AG09319 (cell line): ENCODE results near the gene ALOX15.
"Not testable (repeated sequence)": the region's sequence is repeated elsewhere in the genome, so short reads cannot be mapped to it uniquely, and the experiment has no call there.

ENCODE experiments used
- DNase-seq: peaks from one replicate; pipeline ENCODE4 v3.0.0-alpha.2; 2010; ENCODE audit warnings: low read depth; ENCODE audit errors: extremely low read depth
- TF ChIP-seq, protein P1 (sequence below): IDR thresholded peaks from 2 replicates; pipeline ENCODE4 v1.5.1; 2011; ENCODE audit warnings: low read depth, mild to moderate bottlenecking, inconsistent platforms, low read length, moderate library complexity

Gene ALOX15

DNA sequence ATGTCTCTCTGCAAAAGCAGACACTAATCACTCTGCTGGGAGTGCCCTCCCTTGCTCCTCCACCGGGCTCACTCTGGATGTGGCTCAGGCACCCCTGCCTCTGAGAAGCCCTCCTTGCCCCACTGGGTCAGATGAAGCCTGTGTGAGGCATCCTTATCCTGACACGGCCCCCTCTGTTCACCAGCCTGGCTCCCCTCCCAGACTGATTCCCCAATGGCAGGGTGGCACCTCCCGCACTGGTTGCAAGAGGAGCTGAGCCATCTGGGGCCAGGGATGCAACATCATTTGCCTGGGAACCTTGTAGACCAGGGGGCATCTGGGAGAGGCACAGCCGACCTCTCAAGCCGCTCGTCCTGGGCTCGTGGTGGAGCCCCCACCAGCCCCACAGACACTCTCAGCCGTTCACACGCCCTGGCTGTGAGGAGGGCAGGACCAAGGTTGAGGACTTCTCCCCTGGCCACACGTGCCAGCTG, 50.5 kb downstream of the ALOX15 start:
- no peak for DNase-seq
- TF ChIP-seq, protein P1, sequence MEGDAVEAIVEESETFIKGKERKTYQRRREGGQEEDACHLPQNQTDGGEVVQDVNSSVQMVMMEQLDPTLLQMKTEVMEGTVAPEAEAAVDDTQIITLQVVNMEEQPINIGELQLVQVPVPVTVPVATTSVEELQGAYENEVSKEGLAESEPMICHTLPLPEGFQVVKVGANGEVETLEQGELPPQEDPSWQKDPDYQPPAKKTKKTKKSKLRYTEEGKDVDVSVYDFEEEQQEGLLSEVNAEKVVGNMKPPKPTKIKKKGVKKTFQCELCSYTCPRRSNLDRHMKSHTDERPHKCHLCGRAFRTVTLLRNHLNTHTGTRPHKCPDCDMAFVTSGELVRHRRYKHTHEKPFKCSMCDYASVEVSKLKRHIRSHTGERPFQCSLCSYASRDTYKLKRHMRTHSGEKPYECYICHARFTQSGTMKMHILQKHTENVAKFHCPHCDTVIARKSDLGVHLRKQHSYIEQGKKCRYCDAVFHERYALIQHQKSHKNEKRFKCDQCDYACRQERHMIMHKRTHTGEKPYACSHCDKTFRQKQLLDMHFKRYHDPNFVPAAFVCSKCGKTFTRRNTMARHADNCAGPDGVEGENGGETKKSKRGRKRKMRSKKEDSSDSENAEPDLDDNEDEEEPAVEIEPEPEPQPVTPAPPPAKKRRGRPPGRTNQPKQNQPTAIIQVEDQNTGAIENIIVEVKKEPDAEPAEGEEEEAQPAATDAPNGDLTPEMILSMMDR = no peak

DNA sequence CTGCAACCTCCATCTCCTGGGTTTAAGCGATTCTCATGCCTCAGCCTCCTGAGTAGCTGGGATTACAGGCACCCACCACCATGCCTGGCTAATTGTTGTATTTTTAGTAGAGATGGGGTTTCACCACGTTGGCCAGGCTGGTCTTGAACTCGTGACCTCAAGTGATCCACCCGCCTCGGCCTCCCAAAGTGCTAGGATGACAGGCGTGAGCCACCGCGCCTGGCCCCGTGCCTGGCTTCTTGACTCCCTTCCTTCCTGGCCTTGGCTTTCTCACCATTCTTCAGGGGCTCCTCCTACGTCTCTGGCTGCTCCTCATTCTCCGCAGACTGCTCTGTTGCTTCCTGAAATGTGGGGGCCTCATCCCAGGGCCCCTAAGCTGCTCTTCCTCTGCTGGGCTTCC, 51.4 kb downstream of the ALOX15 start:
- not testable (repeated sequence) for DNase-seq

DNA sequence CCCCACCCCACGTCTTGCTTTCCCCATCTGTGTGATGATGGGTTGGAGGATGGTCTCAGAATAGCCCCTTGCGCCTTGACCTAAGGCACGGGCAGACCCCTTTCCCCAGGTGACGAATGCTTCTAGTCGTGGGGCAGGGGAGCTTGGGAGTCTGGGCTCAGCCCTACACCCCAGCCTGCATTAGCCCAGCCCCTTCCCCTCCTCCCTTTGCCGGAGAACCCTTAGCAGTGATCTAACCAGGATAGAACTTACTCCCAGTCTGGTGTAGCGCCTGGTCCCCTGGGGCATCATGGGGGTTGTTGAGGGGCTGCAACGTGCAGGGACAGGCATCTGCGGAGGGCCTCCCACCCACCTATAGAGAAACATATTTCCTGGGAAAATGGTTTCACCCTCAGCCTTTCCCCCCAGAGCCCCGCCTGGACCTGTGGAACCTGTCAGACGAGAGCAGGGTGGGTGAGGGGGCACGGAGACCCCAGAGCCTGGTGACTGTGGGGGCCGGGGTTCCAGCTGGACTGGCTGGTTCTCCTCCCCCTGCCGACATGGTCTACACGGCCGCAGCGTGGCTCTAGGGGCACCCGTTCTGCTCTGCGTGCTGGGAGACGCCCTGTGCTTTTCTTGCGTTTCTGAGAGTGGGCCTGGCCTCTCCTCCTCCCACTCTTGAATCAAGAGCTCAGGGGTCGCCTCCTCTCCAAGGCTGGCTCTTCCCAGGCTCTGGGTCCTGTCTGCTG, 52.4 kb downstream of the ALOX15 start:
- TF ChIP-seq, protein P1 = no peak
- no peak for DNase-seq

DNA sequence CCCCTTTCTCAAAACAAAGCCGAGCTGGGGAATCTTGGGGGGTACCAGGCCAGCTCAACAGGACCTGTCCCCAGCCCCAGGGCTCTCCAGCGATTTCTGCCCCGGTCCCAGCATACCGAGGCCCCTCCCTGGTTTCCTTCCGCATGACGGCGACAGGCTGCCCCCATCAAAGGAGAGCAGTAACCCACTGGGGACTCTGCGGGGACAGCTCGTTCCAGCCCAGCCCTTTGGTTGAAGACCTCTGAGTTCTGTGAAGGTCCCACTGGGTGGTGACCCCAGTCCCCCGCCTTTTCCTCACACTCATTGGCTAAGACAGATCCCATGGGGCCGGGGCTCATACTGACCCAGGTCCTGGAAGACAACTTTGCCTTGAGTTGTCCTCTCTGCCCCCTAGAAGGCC, 53.1 kb downstream of the ALOX15 start:
- no peak for DNase-seq
- TF ChIP-seq, protein P1 = no peak

DNA sequence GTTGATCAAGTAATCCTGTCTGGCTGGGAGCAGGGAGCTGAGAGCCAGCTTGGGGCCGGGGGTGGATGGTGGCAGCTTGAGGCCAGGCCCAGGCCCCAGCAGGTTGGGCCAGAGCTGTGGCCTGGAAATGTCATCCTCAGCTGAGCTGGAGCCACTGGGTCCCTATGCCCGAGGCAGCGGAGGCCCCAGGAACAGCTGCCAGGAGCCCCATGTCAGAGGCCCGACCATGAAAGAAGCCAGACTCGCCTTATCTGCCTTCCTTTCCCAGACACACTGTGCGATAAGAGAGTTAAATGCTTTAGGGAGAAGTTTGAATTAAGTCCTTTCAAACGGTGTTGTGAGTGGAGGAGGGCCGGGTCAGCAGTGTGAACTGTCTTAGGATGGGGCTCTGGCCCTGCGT, 53.7 kb downstream of the ALOX15 start:
- DNase-seq = no peak
- TF ChIP-seq, protein P1 = no peak

DNA sequence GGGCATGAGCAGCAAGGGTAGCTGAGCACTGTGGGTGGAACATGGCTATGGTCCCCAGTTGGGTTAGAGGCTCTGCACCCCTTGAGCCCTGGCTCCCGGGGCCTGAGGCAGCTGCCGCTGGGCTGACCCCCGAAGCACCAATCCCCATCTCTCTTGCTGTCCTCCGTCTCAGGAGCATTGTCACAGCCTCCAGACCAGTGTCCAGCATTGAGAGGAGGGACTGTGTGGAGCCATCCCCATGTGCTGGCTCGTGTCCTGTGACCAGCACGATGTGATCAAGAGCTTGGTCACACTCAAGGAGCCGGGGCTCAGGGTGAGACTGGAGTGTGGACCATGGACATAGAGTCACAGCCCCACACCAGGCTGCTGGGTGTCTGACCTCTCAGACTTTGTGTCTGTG, 54.3 kb downstream of the ALOX15 start:
- DNase-seq = no peak
- TF ChIP-seq, protein P1 = no peak

DNA sequence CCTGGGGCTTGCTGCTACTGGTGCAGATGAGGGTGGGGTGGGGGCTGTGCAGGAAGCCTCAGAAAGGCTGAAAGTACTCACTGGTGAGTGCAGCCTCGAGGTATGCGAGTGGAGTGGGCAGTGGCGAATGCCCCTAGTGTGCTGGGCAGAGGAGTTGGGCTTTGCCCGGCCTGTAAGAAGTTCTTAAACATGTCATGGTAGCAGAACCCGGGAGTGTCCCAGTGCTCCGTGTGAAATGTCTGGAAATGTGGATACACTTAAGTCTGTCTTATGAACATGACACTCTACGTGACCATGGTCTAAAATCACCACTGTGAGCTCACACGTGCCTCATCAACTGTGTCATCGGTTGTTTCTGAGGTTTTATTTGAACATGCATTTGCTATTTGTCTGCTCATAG, 55.4 kb downstream of the ALOX15 start:
- DNase-seq = no peak
- TF ChIP-seq, protein P1 = no peak

DNA sequence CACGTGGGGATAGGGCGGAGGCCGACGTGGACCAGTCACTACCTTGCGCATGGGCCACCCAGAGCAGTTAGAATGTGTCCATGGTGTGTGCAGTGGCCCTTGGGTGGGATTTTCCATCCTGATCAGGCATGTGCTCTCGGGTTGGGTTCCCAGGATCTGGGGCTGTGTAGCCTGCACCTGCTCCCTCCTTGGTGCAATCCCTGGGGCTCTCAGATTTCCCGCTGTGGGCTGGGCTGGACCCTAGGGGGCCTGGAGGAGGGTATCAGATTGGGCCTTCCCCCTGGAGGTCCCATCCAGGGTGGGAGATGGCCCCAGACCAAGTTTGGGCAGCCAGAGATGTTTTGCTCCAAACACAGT, 55.9 kb downstream of the ALOX15 start:
- no peak for DNase-seq

More for the DNA sequence above, 55.9 kb downstream of the ALOX15 start:
- TF ChIP-seq, protein P1 = no peak
